SKM-1 treated with dmso at 0.1 percent for 144 hours (cell line): ENCODE data around the gene NUP205.

ENCODE experiments used
- DNase-seq: peaks from one replicate; lab custom pipeline; 2025; ENCODE audit not compliant: unreplicated experiment; lab: John Stamatoyannopoulos, UW

The NUP205 gene

DNA sequence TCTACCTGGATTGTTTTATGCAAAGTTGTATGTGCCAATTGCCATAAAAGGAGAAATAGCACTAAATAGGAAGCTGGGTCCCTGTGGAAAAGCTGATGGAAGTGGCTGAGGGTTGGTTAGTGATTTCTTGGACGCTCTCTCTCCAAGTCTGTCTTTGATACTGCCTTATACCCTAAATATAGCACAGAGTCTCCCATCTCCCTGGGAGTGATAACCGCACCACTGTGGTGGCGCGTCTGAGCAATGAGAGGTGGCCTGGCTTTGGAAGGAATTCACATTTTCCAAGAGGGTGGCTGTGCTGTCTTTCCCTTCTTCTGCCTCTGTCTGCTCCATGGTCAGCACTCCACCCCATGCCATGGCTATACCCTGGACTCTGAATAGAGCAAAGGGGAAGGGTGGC lies 135.8 kb downstream of the NUP205 start:
- no peak for DNase-seq

DNA sequence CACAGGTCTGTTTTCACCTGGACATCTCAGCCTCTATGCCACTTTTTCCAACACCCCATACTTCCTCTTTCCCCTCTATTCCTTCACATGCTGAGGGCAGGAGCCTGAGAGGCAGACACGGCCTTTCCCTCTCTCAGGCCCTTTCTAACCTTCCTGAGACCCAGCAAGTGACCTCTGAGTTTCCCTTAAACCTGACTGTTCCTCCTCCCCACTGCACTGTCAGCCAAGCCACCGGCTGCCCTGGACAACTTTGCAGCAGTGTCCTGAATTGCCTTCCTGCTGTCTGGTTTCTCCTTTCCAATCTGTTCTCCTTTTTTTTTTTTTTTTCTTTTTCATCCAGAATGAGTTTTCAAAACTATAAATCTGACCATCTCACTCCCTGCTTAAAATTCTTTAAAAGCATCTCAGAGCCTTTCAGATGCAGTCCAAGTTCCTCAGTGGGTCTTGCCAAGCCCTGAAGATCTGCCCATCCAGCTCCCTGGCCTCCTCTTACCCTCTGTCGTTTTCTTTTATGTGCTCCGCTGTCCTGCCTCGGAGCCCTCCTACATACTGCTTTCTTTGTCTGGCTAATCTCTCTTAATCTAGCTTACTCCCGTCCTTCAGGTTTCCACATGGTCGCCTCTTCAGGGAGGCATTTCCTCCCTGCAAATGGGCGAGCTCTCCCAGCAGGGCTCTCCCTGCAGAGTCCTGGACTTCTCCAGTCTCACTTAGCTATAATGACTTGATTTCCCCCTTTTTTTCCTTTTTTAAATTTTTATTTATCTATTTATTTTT lies 139.7 kb downstream of the NUP205 start:
- no peak for DNase-seq
